Chondrocyte (in vitro differentiated cells): ENCODE results near the gene NBEAL1. TPM values are rescaled to one million over a fixed set of nuclear protein-coding genes. Genes with fewer than 3 reads are reported as not detected.
"Not testable (repeated sequence)": the region's sequence is repeated elsewhere in the genome, so short reads cannot be mapped to it uniquely, and the experiment has no call there.

Experiments
- DNase-seq: peaks from one replicate; pipeline ENCODE4 v3.0.0; 2021; ENCODE audit warnings: mixed read lengths, low spot score
- H3K27ac Mint-ChIP-seq: one replicate; pipeline ENCODE4 v1.8.0; 2021; ENCODE audit warnings: mild to moderate bottlenecking, moderate library complexity, mixed read lengths; ENCODE audit not compliant: unreplicated experiment
- H3K27me3 Mint-ChIP-seq: 2 replicates; pipeline ENCODE4 v1.8.0; 2021; ENCODE audit warnings: low read depth, mixed read lengths
- H3K36me3 Mint-ChIP-seq: 2 replicates; pipeline ENCODE4 v1.8.0; 2021; ENCODE audit warnings: low read depth, mixed read lengths
- H3K4me1 Mint-ChIP-seq: 2 replicates; pipeline ENCODE4 v1.8.0; 2021; ENCODE audit warnings: low read depth, mild to moderate bottlenecking, mixed read lengths
- H3K4me3 Mint-ChIP-seq: one replicate; pipeline ENCODE4 v1.8.0; 2021; ENCODE audit warnings: mild to moderate bottlenecking, moderate library complexity, mixed read lengths; ENCODE audit not compliant: unreplicated experiment
- H3K9me3 Mint-ChIP-seq: 2 replicates; pipeline ENCODE4 v1.8.0; 2021; ENCODE audit warnings: low read depth, mixed read lengths
- total RNA-seq: library from RNA; stranded (reverse); gene quantifications from 3 replicates; pipeline ENCODE4 v1.2.1, GENCODE V29; 2021
- TF ChIP-seq, protein P1 (sequence below): fragments of 200-600 bp; sonication (generic); IDR thresholded peaks from 2 replicates; pipeline ENCODE4 v1.5.0; 2021; ENCODE audit warnings: antibody characterized with exemption, mild to moderate bottlenecking, moderate library complexity

The NBEAL1 gene
- total RNA-seq, 1 donor from 2014 or later = 38.7 TPM

DNA sequence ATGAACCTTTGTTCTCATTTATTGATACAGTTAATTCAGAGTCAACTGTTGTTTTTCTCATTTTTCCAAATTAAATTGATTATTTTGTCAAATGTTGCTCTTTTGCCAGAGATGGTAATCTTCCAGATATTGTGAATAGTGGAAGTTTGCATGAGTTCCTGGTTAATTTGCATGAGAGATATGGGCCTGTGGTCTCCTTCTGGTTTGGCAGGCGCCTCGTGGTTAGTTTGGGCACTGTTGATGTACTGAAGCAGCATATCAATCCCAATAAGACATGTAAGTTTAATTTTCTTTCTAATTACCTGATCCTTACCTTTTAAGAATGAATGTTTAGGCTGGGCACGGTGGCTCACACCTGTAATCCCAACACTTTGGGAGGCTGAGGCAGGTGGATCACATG lies 232.0 kb downstream of the NBEAL1 start:
- DNase-seq = no peak
- Mint-ChIP-seq H3K4me1 (no peaks in the 10 kb centered on the region), H3K36me3 (peaks cover 19% of the 10 kb centered on the region), H3K27ac (no peak overlapping the region), H3K27me3 (no peaks in the 10 kb centered on the region), H3K4me3 (no peak overlapping the region), H3K9me3 (no peaks in the 10 kb centered on the region)
- TF ChIP-seq, protein P1, sequence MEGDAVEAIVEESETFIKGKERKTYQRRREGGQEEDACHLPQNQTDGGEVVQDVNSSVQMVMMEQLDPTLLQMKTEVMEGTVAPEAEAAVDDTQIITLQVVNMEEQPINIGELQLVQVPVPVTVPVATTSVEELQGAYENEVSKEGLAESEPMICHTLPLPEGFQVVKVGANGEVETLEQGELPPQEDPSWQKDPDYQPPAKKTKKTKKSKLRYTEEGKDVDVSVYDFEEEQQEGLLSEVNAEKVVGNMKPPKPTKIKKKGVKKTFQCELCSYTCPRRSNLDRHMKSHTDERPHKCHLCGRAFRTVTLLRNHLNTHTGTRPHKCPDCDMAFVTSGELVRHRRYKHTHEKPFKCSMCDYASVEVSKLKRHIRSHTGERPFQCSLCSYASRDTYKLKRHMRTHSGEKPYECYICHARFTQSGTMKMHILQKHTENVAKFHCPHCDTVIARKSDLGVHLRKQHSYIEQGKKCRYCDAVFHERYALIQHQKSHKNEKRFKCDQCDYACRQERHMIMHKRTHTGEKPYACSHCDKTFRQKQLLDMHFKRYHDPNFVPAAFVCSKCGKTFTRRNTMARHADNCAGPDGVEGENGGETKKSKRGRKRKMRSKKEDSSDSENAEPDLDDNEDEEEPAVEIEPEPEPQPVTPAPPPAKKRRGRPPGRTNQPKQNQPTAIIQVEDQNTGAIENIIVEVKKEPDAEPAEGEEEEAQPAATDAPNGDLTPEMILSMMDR = no peak

- Mint-ChIP-seq H3K27me3 (no peaks in the 10 kb centered on the region), H3K9me3 (no peaks in the 10 kb centered on the region), H3K4me1 (no peaks in the 10 kb centered on the region), H3K36me3 (peaks cover 20% of the 10 kb centered on the region), H3K27ac (no peak overlapping the region), H3K4me3 (no peak overlapping the region)
- DNase-seq = no peak
- TF ChIP-seq, protein P1 = no peak
These were observed 238.1 kb downstream of the NBEAL1 start for GRCh38 chr2:203252818-203253217.

- not testable (repeated sequence) for H3K27me3 Mint-ChIP-seq, H3K27ac Mint-ChIP-seq, H3K4me1 Mint-ChIP-seq, DNase-seq, H3K4me3 Mint-ChIP-seq, H3K9me3 Mint-ChIP-seq
- peaks cover 22% of the 10 kb centered on the region for H3K36me3 Mint-ChIP-seq
These were observed 238.9 kb downstream of the NBEAL1 start for GRCh38 chr2:203253422-203254095.

DNA sequence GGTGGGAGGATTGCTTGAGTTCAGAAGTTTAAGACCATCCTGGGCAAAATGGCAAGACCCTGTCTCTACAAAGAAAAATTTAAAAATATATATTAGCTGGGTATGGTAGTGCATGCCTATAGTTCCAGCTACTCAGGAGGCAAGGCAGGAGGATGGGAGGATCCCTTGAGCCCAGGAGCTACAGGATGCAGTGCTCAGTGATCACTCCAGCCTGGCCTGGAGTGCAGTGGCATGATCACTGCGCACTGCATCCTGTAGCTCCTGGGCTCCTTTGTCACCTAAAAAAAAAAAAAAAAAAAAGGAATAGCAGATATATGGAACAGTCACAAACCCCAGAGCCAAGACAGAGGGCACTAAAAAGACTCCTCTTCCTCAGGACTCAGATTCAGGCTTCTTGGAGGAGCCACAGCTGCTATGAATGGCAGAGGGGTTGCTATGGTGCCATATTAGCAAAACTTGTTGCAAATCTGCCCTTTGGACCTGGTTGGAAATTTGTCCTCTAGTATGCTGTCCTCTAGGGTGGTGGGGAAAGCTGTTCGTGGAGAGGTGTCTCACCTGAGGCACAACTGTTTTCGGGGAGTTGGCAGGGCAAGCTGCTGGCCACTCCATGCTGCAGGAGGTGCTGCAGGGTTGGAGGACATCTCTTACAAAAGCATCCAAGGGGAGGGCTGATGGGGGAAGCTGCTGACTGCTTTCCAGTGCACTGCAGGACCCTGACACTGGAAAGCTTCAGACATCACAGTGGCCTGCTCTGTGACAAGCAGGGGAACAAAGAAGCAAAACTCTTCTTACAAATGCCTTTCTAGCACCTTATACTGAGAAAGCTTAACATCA lies 246.9 kb downstream of the NBEAL1 start:
- TF ChIP-seq, protein P1 = no peak
- Mint-ChIP-seq H3K36me3 (peaks cover 19% of the 10 kb centered on the region), H3K4me1 (peaks cover 5% of the 10 kb centered on the region), H3K27me3 (no peaks in the 10 kb centered on the region), H3K9me3 (no peaks in the 10 kb centered on the region), H3K4me3 (no peak overlapping the region), H3K27ac (no peak overlapping the region)
- DNase-seq = no peak

Other genes with a start within 250 kb of the NBEAL1 start
- 4.9 to 6.6 TPM (median 6.6 TPM) in 3 replicates for gene ICA1L, start 143.1 kb upstream of the NBEAL1 start, total RNA-seq
- gene WDR12, start 103.2 kb upstream of the NBEAL1 start, total RNA-seq = 28.5 to 52.6 TPM (median 32.0 TPM) in 3 replicates
- gene CARF, start 102.6 kb upstream of the NBEAL1 start, total RNA-seq = 7.8 to 12.2 TPM (median 8.4 TPM) in 3 replicates
- gene CYP20A1, start 224.1 kb downstream of the NBEAL1 start, total RNA-seq = 25.7 to 33.0 TPM (median 30.7 TPM) in 3 replicates